ENCODE data around the gene OR2W1.

Gene OR2W1

GRCh38 chr6:29005183-29005885 lies 39.6 kb downstream of the OR2W1 start, which contains the start of gene ZNF311:
Gene ZNF311 (minus strand): TSS chr6:29005315. CDS start chr6:29003954, 1,361 bp downstream.
- no peak for DNase-seq (ENCODE audit: insufficient read length, low spot score)
- FAIRE-seq: no peak

GRCh38 chr6:28996844-28997510 lies 48.0 kb downstream of the OR2W1 start:
- DNase-seq (ENCODE audit: insufficient read length, low spot score): no peak
- FAIRE-seq: no peak

- DNase-seq (ENCODE audit: insufficient read length, low spot score): no peak
- no peak for FAIRE-seq
Measured at GRCh38 chr6:28995093-28995650, 49.8 kb downstream of the OR2W1 start.
